ENCODE measurements around the gene SRC.

DNA sequence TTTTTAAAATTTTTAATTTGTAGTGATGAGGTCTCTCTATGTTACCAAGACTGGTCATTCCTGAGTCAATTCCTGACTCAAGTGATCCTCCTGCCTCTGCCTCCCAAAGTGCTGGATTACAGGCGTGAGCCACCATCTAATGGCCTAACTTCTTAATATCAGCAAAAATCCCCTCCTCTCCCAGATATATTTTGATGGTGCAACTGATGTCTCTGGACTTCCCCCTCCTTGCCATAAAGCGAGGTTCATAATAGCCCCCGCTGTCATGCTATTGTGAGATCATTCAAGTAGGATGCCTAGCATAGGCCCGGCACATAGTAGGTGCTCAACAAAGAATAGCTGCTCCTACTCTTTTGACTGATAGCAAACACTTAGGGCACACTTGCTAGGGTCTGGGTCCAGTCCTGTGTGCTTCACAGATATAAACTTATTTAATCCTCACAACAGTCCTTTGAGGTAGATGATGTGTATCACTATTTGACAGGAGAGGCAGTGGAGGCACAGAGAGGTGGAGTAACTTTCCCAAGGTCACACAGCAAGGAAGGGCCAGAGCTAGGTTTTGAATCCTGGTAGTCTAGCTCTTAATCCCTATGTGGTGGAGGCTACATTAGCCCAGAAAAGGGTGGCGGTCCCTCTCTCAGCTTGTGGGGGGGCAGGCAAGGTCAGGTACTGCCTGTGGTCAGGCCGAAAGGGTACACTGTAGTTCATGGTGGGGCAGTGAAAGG is 14.6 kb downstream of the SRC start:
- no peak for TF ChIP-seq EZH2 (IDR thresholded peaks at IDR 0.05; ENCODE audit: low read length)
- TF ChIP-seq, protein P1, sequence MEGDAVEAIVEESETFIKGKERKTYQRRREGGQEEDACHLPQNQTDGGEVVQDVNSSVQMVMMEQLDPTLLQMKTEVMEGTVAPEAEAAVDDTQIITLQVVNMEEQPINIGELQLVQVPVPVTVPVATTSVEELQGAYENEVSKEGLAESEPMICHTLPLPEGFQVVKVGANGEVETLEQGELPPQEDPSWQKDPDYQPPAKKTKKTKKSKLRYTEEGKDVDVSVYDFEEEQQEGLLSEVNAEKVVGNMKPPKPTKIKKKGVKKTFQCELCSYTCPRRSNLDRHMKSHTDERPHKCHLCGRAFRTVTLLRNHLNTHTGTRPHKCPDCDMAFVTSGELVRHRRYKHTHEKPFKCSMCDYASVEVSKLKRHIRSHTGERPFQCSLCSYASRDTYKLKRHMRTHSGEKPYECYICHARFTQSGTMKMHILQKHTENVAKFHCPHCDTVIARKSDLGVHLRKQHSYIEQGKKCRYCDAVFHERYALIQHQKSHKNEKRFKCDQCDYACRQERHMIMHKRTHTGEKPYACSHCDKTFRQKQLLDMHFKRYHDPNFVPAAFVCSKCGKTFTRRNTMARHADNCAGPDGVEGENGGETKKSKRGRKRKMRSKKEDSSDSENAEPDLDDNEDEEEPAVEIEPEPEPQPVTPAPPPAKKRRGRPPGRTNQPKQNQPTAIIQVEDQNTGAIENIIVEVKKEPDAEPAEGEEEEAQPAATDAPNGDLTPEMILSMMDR (optimal IDR thresholded peaks at IDR 0.05 in 1 of 3, IDR thresholded peaks at IDR 0.05 in 1 of 3, conservative IDR thresholded peaks at IDR 0.05 in 1 of 3; ENCODE audit: extremely low read depth in 1 of 3, insufficient read depth in 2 of 3, low read length in 3 of 3) = no peak
